CD4-positive, alpha-beta T cell treated with Interleukin-17A for 4 hours (primary cell): Measurements from ENCODE around the gene TRANK1.

Source experiments
- DNase-seq: peaks from one replicate; pipeline ENCODE4 v3.0.0-alpha.2; 2020; ENCODE audit warnings: mixed read lengths

TRANK1 gene

GRCh38 chr3:36790765-36791164 is 154.1 kb downstream of the TRANK1 start:
- DNase-seq: no peak

GRCh38 chr3:36786921-36787890 is 157.6 kb downstream of the TRANK1 start:
- no peak for DNase-seq

GRCh38 chr3:36784138-36784635 is 160.7 kb downstream of the TRANK1 start:
- no peak for DNase-seq

GRCh38 chr3:36777424-36778218 is 167.2 kb downstream of the TRANK1 start:
- no peak for DNase-seq
